GM12892 (cell line): ENCODE measurements around the gene CDRT15.

ENCODE experiments used
- POLR2A ChIP-seq: IDR thresholded peaks from 2 replicates; pipeline ENCODE4 v1.6.1; 2011; ENCODE audit warnings: low read depth, low read length, control low read depth
- TAF1 ChIP-seq: IDR thresholded peaks from 2 replicates; pipeline ENCODE4 v1.6.1; 2011; ENCODE audit warnings: low read depth, mild to moderate bottlenecking, control low read depth, low read length, borderline replicate concordance

DNA sequence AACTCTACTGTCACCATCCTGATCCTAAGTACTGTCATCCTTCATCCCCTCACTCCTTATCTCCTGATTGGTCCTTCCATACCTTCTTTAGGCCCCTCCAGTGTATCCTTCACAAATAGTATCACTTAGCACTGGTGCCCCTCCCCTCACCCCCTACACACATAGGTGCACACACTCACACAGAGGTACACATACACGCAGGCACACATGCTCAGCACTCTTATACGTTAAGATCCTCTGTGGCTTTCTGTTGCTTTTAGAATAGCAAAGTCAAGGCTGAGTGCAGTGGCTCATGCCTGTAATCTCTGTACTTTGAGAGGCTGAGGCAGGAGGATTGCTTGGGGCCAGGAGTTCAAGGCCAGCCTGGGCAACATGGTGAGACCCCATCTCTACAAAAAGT is 32.1 kb downstream of the CDRT15 start:
- TF ChIP-seq POLR2A (no peak), TAF1 (no peak)
